K562 (cell line): ENCODE measurements around the gene PARD3.

Experiments used
- EP400 ChIP-seq: fragments of 450-650 bp; IDR thresholded peaks from 2 replicates; pipeline ENCODE4 v1.6.1; 2017; ENCODE audit warnings: antibody characterized with exemption, mild to moderate bottlenecking, moderate library complexity
- EZH2 ChIP-seq: IDR thresholded peaks from 2 replicates; pipeline ENCODE4 v1.6.1; 2012; ENCODE audit warnings: low read depth, mild to moderate bottlenecking, inconsistent platforms, low read length, borderline replicate concordance
- FOXA3 ChIP-seq, 2 experiments: fragments of 450-650 bp in 1 of 2; sonication (generic) in 1 of 2; formaldehyde crosslinking; IDR thresholded peaks in 1 of 2; conservative IDR thresholded peaks in 1 of 2; 2 replicates each; pipeline versions ENCODE4 v1.4.0 to v1.8.0; 2020 to 2022; ENCODE audit warnings: mild to moderate bottlenecking in 2 of 2, missing genetic modification reagents in 1 of 2
- FOXK2 ChIP-seq, 2 experiments: fragments of 450-650 bp; IDR thresholded peaks in 1 of 2; conservative IDR thresholded peaks in 1 of 2; 2 replicates each; pipeline ENCODE4 v1.6.1; 2016; ENCODE audit warnings: low read depth in 2 of 2, mild to moderate bottlenecking in 1 of 2
- JUNB ChIP-seq: fragments of 450-650 bp; formaldehyde crosslinking; conservative IDR thresholded peaks from 2 replicates; pipeline ENCODE4 v1.4.0; 2020; ENCODE audit warnings: mild to moderate bottlenecking
- SIN3A ChIP-seq, 2 experiments: fragments of 150-350 bp in 1 of 2; IDR thresholded peaks; 2 replicates each; pipeline ENCODE4 v1.6.1; 2011 to 2016; ENCODE audit warnings: borderline replicate concordance in 2 of 2, low read depth in 2 of 2, low read length in 2 of 2, mild to moderate bottlenecking in 2 of 2, moderate library complexity in 2 of 2; ENCODE audit not compliant: control insufficient read depth in 1 of 2

DNA sequence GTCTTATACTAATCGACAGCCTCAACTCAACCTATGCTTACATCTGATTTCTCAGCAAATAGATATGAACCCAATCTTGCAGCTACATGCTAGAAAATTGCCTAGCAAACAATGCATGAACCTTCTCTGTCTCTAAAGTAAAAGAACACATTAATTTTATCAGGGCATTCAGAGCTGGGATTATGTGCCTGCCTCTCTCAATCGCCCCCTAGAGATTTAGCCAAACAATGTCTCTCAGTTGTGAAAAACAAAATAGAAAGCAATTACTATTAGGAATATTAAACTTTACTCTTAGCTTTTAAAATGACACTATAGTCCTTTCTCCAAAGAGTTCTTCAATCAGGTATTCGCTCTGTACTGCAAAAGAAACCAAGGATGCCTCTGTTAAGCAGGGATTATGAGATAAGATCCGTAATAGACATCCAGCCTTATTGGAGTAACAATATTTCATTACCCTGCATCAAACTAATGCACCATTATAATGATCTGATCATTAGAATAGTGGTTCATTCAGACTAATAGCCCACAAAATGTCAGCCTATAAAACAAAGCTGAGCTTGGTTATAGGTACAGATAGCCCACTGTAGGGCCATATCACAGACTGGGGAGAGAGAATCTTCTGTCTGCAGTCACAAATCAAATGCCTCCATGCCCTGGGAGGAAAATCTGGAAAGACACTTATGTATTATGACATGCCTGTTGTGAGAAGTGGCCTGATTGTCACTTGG lies 736.9 kb downstream of the PARD3 start:
- no peak for TF ChIP-seq FOXK2 (conservative IDR thresholded peaks at IDR 0.05 in 1 of 2, IDR thresholded peaks at IDR 0.05 in 1 of 2; ENCODE audit: low read depth in 2 of 2)
- no peak for TF ChIP-seq FOXA3 (CRISPR knock-in tag; conservative IDR thresholded peaks at IDR 0.05 in 1 of 2, IDR thresholded peaks at IDR 0.05 in 1 of 2)
- TF ChIP-seq SIN3A (IDR thresholded peaks at IDR 0.05; ENCODE audit: borderline replicate concordance in 2 of 2, control insufficient read depth in 1 of 2, low read depth in 2 of 2, low read length in 2 of 2) = no peak
- TF ChIP-seq EZH2 = no peak
- no peak for TF ChIP-seq JUNB
- no peak for TF ChIP-seq EP400
